Uterus (tissue), 4 donors: ENCODE results near the gene CAMK2A. TPM values are rescaled to one million over a fixed set of nuclear protein-coding genes. Genes with fewer than 3 reads are reported as not detected.
A peak's percentile ranks its signal among the peaks of the same experiment; 100 is the strongest.

Experiments
- DNase-seq, 2 donors: peaks; one replicate each; pipeline ENCODE4 v3.0.0-alpha.2; 2019 to 2020
- H3K27ac ChIP-seq, 2 donors: fragments of 200-600 bp; sonication (generic); 1 replicate in 1 of 2; 2 replicates in 1 of 2; pipeline ENCODE4 v1.5.1; 2016 to 2018
- H3K27me3 ChIP-seq, 2 donors: fragments of 200-600 bp; sonication (generic); one replicate each; pipeline ENCODE4 v1.5.1; 2018 to 2019; ENCODE audit warnings: control low read depth in 1 of 2
- H3K36me3 ChIP-seq, 2 donors: fragments of 200-600 bp; sonication (generic); one replicate each; pipeline ENCODE4 v1.5.1; 2019; ENCODE audit warnings: control low read depth in 1 of 2
- H3K4me1 ChIP-seq, 2 donors: fragments of 200-600 bp; sonication (generic); one replicate each; pipeline ENCODE4 v1.5.1; 2018 to 2019; ENCODE audit warnings: control low read depth in 1 of 2
- H3K4me3 ChIP-seq, 2 donors: fragments of 200-600 bp; sonication (generic); 1 replicate in 1 of 2; 2 replicates in 1 of 2; pipeline ENCODE4 v1.5.1; 2018 to 2019; ENCODE audit warnings: mild to moderate bottlenecking in 1 of 2
- H3K9me3 ChIP-seq, 2 donors: fragments of 200-600 bp; sonication (generic); one replicate each; pipeline ENCODE4 v1.5.1; 2019; ENCODE audit warnings: control low read depth in 1 of 2
- POLR2A ChIP-seq, 2 donors: fragments of 450-650 bp; IDR thresholded peaks; one replicate each; pipeline ENCODE4 v1.6.1; 2016; ENCODE audit warnings: antibody characterized with exemption in 2 of 2, mild to moderate bottlenecking in 1 of 2, moderate library complexity in 1 of 2
- intact Hi-C: fragments of 100-400 bp; cut with DNase I; formaldehyde crosslinking; loops from one replicate; pipeline ENCODE4 v1.15.1; 2023; ENCODE audit warnings: low total_unique reads
- total RNA-seq, 4 donors: library from RNA; depleted of rRNA in 3 of 4; stranded (reverse); fragments of >200 nt in 3 of 4; gene quantifications; one replicate each; pipeline versions ENCODE4 v1.1.0 to v1.2.4, GENCODE V29; 2014 to 2023
- TF ChIP-seq, protein P1 (sequence below), 4 experiments: fragments of 200-600 bp in 2 of 4; fragments of 450-650 bp in 2 of 4; sonication (generic) in 2 of 4; IDR thresholded peaks; one replicate each; pipeline ENCODE4 v1.5.1; 2016 to 2019; ENCODE audit warnings: antibody characterized with exemption in 4 of 4, mild to moderate bottlenecking in 2 of 4, moderate library complexity in 1 of 4
- donor health status: DM: yes; HTN: yes; CAD: no.

Gene CAMK2A
- total RNA-seq, 4 donors from 2014 or later: under 0.01 to 23.7 (median 4.3) TPM

DNA sequence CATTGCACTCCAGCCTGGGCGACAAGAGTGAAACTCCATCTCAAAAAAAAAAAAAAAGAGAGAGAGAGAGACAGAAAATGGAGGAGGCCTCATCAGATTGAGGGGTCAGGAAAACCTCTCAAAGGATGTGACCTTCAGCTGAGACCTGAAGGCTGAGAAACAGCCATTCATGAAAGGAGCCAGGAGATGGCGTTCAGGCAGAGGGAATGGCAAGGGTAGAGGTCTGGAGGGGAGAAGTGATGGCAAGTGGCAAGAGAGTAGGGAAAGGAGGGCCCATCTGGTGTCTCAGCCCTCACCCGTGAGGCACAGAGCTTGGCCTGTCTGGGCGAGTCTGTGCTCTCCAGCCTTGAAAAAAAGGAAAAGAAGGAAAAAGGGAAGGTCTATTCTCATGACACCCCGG is 17.0 kb downstream of the CAMK2A start:
- Histone ChIP-seq H3K9me3 (no peaks in the 10 kb centered on the region), H3K27ac (no peak overlapping the region), H3K36me3 (no peaks in the 10 kb centered on the region), H3K27me3 (no peaks in the 10 kb centered on the region), H3K4me1 (no peaks in the 10 kb centered on the region), H3K4me3 (no peak overlapping the region)
- no peak for DNase-seq
- intact Hi-C loops: loop anchor here (10.0 kb wide), 1 partner anchor 72 kb away; no protein-coding TSS in a partner anchor
- TF ChIP-seq, protein P1, sequence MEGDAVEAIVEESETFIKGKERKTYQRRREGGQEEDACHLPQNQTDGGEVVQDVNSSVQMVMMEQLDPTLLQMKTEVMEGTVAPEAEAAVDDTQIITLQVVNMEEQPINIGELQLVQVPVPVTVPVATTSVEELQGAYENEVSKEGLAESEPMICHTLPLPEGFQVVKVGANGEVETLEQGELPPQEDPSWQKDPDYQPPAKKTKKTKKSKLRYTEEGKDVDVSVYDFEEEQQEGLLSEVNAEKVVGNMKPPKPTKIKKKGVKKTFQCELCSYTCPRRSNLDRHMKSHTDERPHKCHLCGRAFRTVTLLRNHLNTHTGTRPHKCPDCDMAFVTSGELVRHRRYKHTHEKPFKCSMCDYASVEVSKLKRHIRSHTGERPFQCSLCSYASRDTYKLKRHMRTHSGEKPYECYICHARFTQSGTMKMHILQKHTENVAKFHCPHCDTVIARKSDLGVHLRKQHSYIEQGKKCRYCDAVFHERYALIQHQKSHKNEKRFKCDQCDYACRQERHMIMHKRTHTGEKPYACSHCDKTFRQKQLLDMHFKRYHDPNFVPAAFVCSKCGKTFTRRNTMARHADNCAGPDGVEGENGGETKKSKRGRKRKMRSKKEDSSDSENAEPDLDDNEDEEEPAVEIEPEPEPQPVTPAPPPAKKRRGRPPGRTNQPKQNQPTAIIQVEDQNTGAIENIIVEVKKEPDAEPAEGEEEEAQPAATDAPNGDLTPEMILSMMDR (IDR thresholded peaks at IDR 0.05): peak; percentile 8 to 33 (median 30)
- no peak for TF ChIP-seq POLR2A (IDR thresholded peaks at IDR 0.05)

DNA sequence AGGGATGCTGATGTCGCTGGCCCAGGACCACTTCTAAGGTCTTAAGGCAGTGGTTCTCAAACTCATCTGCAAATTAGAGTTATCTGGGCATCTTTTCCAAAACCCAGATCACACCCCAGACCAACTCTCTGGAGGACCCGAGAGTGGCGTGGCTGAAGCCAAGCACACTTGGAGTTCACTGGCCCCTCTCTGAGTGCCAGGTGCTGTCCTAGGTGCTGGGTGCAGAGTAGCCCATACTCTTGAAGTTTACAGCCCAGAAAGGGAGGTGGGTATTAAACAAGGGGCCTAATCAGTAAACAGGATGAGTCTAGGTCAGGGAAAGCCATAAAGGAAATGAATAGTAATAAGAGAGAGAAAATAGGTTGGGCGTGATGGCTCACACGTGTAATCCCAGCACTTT is 17.6 kb downstream of the CAMK2A start:
- Histone ChIP-seq H3K27ac (no peak overlapping the region), H3K27me3 (no peaks in the 10 kb centered on the region), H3K36me3 (no peaks in the 10 kb centered on the region), H3K9me3 (no peaks in the 10 kb centered on the region), H3K4me1 (no peaks in the 10 kb centered on the region), H3K4me3 (no peak overlapping the region)
- intact Hi-C loops: loop anchor here (10.0 kb wide), 1 partner anchor 73 kb away; no protein-coding TSS in a partner anchor
- TF ChIP-seq, protein P1 (IDR thresholded peaks at IDR 0.05): no peak
- no peak for TF ChIP-seq POLR2A (IDR thresholded peaks at IDR 0.05)
- no peak for DNase-seq

DNA sequence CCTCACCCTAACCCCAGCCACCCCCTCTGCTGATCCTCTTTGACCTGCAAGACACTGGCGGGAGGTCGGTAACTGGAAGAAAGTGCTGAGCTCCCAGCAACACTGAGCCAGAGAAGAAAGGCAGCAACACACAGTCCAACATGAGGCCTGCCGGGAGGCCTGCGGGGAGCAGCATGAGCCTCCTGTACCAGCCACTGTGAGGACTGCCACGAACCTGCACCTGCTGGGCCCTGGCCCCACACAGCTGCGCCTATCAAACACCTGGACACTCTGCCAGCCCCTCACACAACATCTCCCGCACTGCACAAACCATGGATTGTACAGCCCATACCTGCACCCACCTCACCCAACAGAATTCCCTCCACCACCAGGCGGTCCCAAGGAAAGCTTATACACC is 18.3 kb downstream of the CAMK2A start:
- H3K27ac ChIP-seq: no peak overlapping the region
- no peaks in the 10 kb centered on the region for H3K27me3 ChIP-seq
- no peaks in the 10 kb centered on the region for H3K36me3 ChIP-seq
- H3K9me3 ChIP-seq: no peaks in the 10 kb centered on the region
- intact Hi-C loops: loop anchor here (10.0 kb wide), 1 partner anchor 74 kb away; no protein-coding TSS in a partner anchor
- no peaks in the 10 kb centered on the region for H3K4me1 ChIP-seq
- no peak overlapping the region for H3K4me3 ChIP-seq
- no peak for DNase-seq
- TF ChIP-seq POLR2A (IDR thresholded peaks at IDR 0.05): no peak
- TF ChIP-seq, protein P1 (IDR thresholded peaks at IDR 0.05): no peak

DNA sequence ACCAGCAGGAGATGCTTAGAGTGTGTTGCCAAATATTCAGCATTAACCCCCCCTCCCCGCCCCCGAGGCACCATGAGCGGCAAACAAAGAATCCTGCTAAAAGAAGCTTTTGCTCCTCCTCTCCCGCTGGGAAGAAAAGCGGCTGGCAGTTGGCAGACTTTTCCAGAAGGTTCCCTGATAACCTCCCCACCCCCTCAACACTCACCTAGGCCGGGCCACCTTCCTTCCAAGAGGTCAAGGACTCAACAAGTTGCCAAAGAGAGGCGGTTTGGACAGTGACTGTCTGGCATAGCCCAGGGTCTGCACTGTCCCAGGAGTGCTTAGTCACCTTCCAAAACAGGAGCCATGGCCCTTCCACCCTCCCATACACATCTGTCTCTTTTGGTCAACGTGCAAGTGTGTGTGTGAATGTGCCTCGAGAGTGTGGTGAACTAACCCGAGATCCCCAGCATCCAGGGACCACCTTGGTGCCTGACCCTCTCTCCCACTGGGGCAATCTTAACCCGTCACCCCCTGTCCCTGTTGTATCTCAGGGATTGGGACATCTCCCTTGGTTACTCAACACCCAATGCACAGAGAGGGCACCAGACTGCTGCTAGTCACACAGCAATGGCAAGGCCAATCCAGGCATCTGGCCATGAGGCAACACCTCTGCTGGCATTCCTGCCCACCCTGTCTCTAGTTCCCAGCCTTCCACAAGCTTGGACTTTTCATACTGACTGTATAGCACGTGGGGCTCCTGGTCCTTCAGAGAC is 18.9 kb downstream of the CAMK2A start:
- Histone ChIP-seq H3K27me3 (no peaks in the 10 kb centered on the region), H3K4me1 (no peaks in the 10 kb centered on the region), H3K36me3 (no peaks in the 10 kb centered on the region), H3K27ac (no peak overlapping the region), H3K4me3 (no peak overlapping the region), H3K9me3 (no peaks in the 10 kb centered on the region)
- TF ChIP-seq, protein P1 (IDR thresholded peaks at IDR 0.05): no peak
- TF ChIP-seq POLR2A (IDR thresholded peaks at IDR 0.05): no peak
- DNase-seq: no peak
- intact Hi-C loops: loop anchor here (10.0 kb wide), 1 partner anchor 74 kb away; no protein-coding TSS in a partner anchor

DNA sequence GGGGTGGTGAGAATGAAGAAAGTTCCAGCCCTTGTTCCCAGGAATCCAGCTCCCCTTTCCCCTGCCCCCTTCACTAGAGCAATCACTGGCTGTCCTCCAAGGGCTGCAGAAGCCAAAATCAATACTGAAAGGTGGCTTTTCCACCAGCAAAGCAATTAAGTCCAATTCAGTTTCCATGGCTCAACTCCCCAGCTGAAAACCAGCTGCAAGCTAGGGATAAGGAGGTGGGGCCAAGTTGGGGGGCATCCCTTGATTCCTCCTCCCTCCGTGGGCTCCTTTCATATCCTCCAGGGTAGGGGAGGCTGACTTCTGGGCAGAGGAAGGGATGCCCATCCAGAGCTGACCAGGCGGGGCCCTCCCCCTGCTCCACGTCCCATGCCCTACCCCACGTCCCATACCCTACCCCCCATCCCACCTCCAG is 22.7 kb downstream of the CAMK2A start:
- Histone ChIP-seq H3K27me3 (no peaks in the 10 kb centered on the region), H3K4me1 (no peaks in the 10 kb centered on the region), H3K27ac (no peak overlapping the region), H3K9me3 (no peaks in the 10 kb centered on the region), H3K36me3 (no peaks in the 10 kb centered on the region), H3K4me3 (no peak overlapping the region)
- TF ChIP-seq, protein P1 (IDR thresholded peaks at IDR 0.05): no peak
- no peak for TF ChIP-seq POLR2A (IDR thresholded peaks at IDR 0.05)
- intact Hi-C loops: no loop called here
- DNase-seq: no peak
